H9 (cell line): ENCODE measurements around the gene RINL. TPM values are rescaled to one million over a fixed set of nuclear protein-coding genes. Genes with fewer than 3 reads are reported as not detected.

Experiments
- DNase-seq: peaks from one replicate; pipeline ENCODE4 v3.0.0-alpha.2; 2017
- H2AFZ ChIP-seq: one replicate; pipeline ENCODE4 v1.6.1; 2013; ENCODE audit warnings: mild to moderate bottlenecking, low read length, control low read depth, moderate library complexity
- H2AK5ac ChIP-seq: 2 replicates; pipeline ENCODE4 v1.6.1; 2013; ENCODE audit warnings: low read length, control low read depth, mixed read lengths; ENCODE audit not compliant: insufficient read length
- H2BK120ac ChIP-seq: one replicate; pipeline ENCODE4 v1.6.1; 2013; ENCODE audit warnings: low read depth, mild to moderate bottlenecking, low read length, control low read depth, inconsistent platforms; ENCODE audit not compliant: poor library complexity, severe bottlenecking
- H2BK12ac ChIP-seq: 2 replicates; pipeline ENCODE4 v1.6.1; 2013; ENCODE audit warnings: low read length, control low read depth, mixed read lengths, low read depth; ENCODE audit not compliant: insufficient read length
- H2BK15ac ChIP-seq: 2 replicates; pipeline ENCODE4 v1.6.1; 2013; ENCODE audit warnings: low read depth, low read length, control low read depth
- H2BK20ac ChIP-seq: one replicate; pipeline ENCODE4 v1.6.1; 2013; ENCODE audit warnings: low read depth, mild to moderate bottlenecking, low read length, control low read depth, inconsistent platforms; ENCODE audit not compliant: poor library complexity, severe bottlenecking
- H2BK5ac ChIP-seq: 2 replicates; pipeline ENCODE4 v1.6.1; 2013; ENCODE audit warnings: low read length, control low read depth, mixed read lengths; ENCODE audit not compliant: insufficient read length
- H3K14ac ChIP-seq: 2 replicates; pipeline ENCODE4 v1.6.1; 2013; ENCODE audit warnings: low read length, control low read depth; ENCODE audit not compliant: insufficient read depth
- H3K18ac ChIP-seq: 2 replicates; pipeline ENCODE4 v1.6.1; 2013; ENCODE audit warnings: low read depth, mild to moderate bottlenecking, mixed read lengths, low read length, control low read depth; ENCODE audit not compliant: insufficient read length
- H3K23ac ChIP-seq: 2 replicates; pipeline ENCODE4 v1.6.1; 2013; ENCODE audit warnings: low read length, control low read depth, mixed read lengths, low read depth; ENCODE audit not compliant: insufficient read length
- H3K23me2 ChIP-seq: 2 replicates; pipeline ENCODE4 v1.6.1; 2013; ENCODE audit warnings: low read depth, mild to moderate bottlenecking, mixed read lengths, low read length, control low read depth; ENCODE audit not compliant: insufficient read length, poor library complexity, severe bottlenecking
- H3K27ac ChIP-seq: 2 replicates; pipeline ENCODE4 v1.5.1; 2013; ENCODE audit warnings: low read length, control low read depth, mixed read lengths, low read depth; ENCODE audit not compliant: insufficient read length
- H3K27me3 ChIP-seq: 2 replicates; pipeline ENCODE4 v1.6.1; 2013; ENCODE audit warnings: low read length, control low read depth, inconsistent platforms; ENCODE audit not compliant: insufficient read depth
- H3K4ac ChIP-seq: 2 replicates; pipeline ENCODE4 v1.6.1; 2013; ENCODE audit warnings: low read depth, mild to moderate bottlenecking, control low read depth, inconsistent platforms, low read length, moderate library complexity
- H3K4me1 ChIP-seq: 2 replicates; pipeline ENCODE4 v1.6.1; 2013; ENCODE audit warnings: low read length, control low read depth, inconsistent platforms; ENCODE audit not compliant: insufficient read depth
- H3K4me2 ChIP-seq: 2 replicates; pipeline ENCODE4 v1.6.1; 2013; ENCODE audit warnings: low read length, control low read depth, mixed read lengths; ENCODE audit not compliant: insufficient read length, insufficient read depth
- H3K56ac ChIP-seq: 2 replicates; pipeline ENCODE4 v1.6.1; 2013; ENCODE audit warnings: low read depth, mild to moderate bottlenecking, mixed read lengths, low read length, control low read depth; ENCODE audit not compliant: insufficient read length
- H3K79me1 ChIP-seq: 2 replicates; pipeline ENCODE4 v1.6.1; 2013; ENCODE audit warnings: low read depth, mild to moderate bottlenecking, moderate library complexity, low read length, control low read depth, inconsistent platforms; ENCODE audit not compliant: insufficient read depth, poor library complexity, severe bottlenecking
- H3K79me2 ChIP-seq: 2 replicates; pipeline ENCODE4 v1.6.1; 2013; ENCODE audit warnings: low read length, control low read depth, inconsistent platforms; ENCODE audit not compliant: insufficient read depth
- H3K9ac ChIP-seq: 2 replicates; pipeline ENCODE4 v1.6.1; 2013; ENCODE audit warnings: low read length, control low read depth, mixed read lengths; ENCODE audit not compliant: insufficient read length; ENCODE audit errors: extremely low read depth
- H3K9me3 ChIP-seq: one replicate; pipeline ENCODE4 v1.6.1; 2013; ENCODE audit warnings: low read depth, low read length, inconsistent platforms; ENCODE audit not compliant: control insufficient read depth
- H3T11ph ChIP-seq: one replicate; pipeline ENCODE4 v1.6.1; 2013; ENCODE audit warnings: mild to moderate bottlenecking, low read length, control low read depth, inconsistent platforms
- H4K20me1 ChIP-seq: one replicate; pipeline ENCODE4 v1.6.1; 2013; ENCODE audit not compliant: control insufficient read depth, insufficient read length, insufficient read depth
- H4K5ac ChIP-seq: 2 replicates; pipeline ENCODE4 v1.6.1; 2013; ENCODE audit warnings: low read depth, mild to moderate bottlenecking, mixed read lengths, low read length, control low read depth; ENCODE audit not compliant: insufficient read length
- H4K8ac ChIP-seq: replicated peaks from 2 replicates; pipeline ENCODE4 v1.6.1; 2013; ENCODE audit warnings: low read length, control low read depth, mixed read lengths, low read depth; ENCODE audit not compliant: insufficient read length
- H4K91ac ChIP-seq: 2 replicates; pipeline ENCODE4 v1.6.1; 2013; ENCODE audit warnings: low read depth, mild to moderate bottlenecking, moderate library complexity, mixed read lengths, low read length, control low read depth; ENCODE audit not compliant: insufficient read length
- H3K27ac Mint-ChIP-seq, 3 experiments: 2 replicates in 2 of 3; 3 replicates in 1 of 3; pipeline ENCODE4 v1.8.0; 2020 to 2021; ENCODE audit warnings: mixed read lengths in 3 of 3, mild to moderate bottlenecking in 1 of 3, moderate library complexity in 1 of 3
- H3K27me3 Mint-ChIP-seq: 2 replicates; pipeline ENCODE4 v1.8.0; 2021; ENCODE audit warnings: low read depth, mild to moderate bottlenecking, moderate library complexity, mixed read lengths
- H3K36me3 Mint-ChIP-seq, 3 experiments: 2 replicates in 2 of 3; 3 replicates in 1 of 3; pipeline ENCODE4 v1.8.0; 2020 to 2021; ENCODE audit warnings: low read depth in 3 of 3, mixed read lengths in 3 of 3; ENCODE audit not compliant: insufficient read depth in 1 of 3
- H3K4me1 Mint-ChIP-seq, 2 experiments: 2 replicates each; pipeline ENCODE4 v1.8.0; 2020; ENCODE audit warnings: mixed read lengths in 2 of 2
- H3K4me3 Mint-ChIP-seq, 2 experiments: 2 replicates in 1 of 2; 3 replicates in 1 of 2; pipeline ENCODE4 v1.8.0; 2020 to 2021; ENCODE audit warnings: mild to moderate bottlenecking in 2 of 2, mixed read lengths in 2 of 2, moderate library complexity in 1 of 2
- H3K9me3 Mint-ChIP-seq, 2 experiments: 2 replicates in 1 of 2; 3 replicates in 1 of 2; pipeline ENCODE4 v1.8.0; 2020; ENCODE audit warnings: mild to moderate bottlenecking in 2 of 2, mixed read lengths in 2 of 2, moderate library complexity in 1 of 2
- CTCF ChIP-seq: fragments of 200-600 bp; sonication (generic); conservative IDR thresholded peaks from 3 replicates; pipeline ENCODE4 v1.8.0; 2021; ENCODE audit warnings: antibody characterized with exemption, mild to moderate bottlenecking
- WGBS: extraction: QIAGEN DNeasy Blood & Tissue Kit; methylation state at CpG from one replicate; pipeline ENCODE4 v1.1.7; 2013; ENCODE audit warnings: missing lambda C conversion rate, low lambda C conversion rate, mixed read lengths; ENCODE audit not compliant: insufficient read length; ENCODE audit errors: extremely low coverage; 5-methylcytosine and 5-hydroxymethylcytosine counted together
- total RNA-seq: library from RNA; stranded (reverse); gene quantifications from 2 replicates; pipeline ENCODE4 v1.2.1, GENCODE V29; 2021

Gene RINL
- total RNA-seq, 1 experiment from 2014 or later: 6.4 TPM

- no peak overlapping the region for H3K4me2 ChIP-seq
- H3K4ac ChIP-seq: no peak overlapping the region
- H3K14ac ChIP-seq: no peak overlapping the region
- peaks cover 57 to 79% (median 63%) of the 10 kb centered on the region in 3 experiments for H3K36me3 Mint-ChIP-seq
- H3K4me1 Mint-ChIP-seq: peaks cover 2 to 4% of the 10 kb centered on the region in 2 experiments
- H3T11ph ChIP-seq: no peak overlapping the region
- H3K27ac ChIP-seq: no peak overlapping the region
- TF ChIP-seq CTCF: no peak
- peaks cover 2% of the 10 kb centered on the region; the same call in 1 of the 2 replicates for H3K4me1 ChIP-seq
- H2BK12ac ChIP-seq: no peak overlapping the region
- no peaks in the 10 kb centered on the region for H4K20me1 ChIP-seq
- no peak overlapping the region for H3K56ac ChIP-seq
- no peaks in the 10 kb centered on the region for H3K79me1 ChIP-seq
- no peaks in the 10 kb centered on the region for H3K9me3 ChIP-seq
- no peaks in the 10 kb centered on the region; a peak in 1 of 5 replicates for H3K9me3 Mint-ChIP-seq
- H3K27ac Mint-ChIP-seq: peak overlapping the region in 2 of 3 experiments; percentile 39 to 92; a peak in 3 of 7 replicates
- no peak overlapping the region for H3K18ac ChIP-seq
- no peaks in the 10 kb centered on the region for H3K23me2 ChIP-seq
- no peak overlapping the region for H3K4me3 Mint-ChIP-seq
- H4K91ac ChIP-seq: no peak overlapping the region
- no peak overlapping the region for H4K5ac ChIP-seq
- H2AK5ac ChIP-seq: no peak overlapping the region
- H2BK120ac ChIP-seq: no peak overlapping the region
- H2BK20ac ChIP-seq: no peak overlapping the region
- no peak overlapping the region for H3K9ac ChIP-seq
- H2BK15ac ChIP-seq: no peak overlapping the region
- H3K79me2 ChIP-seq: no peaks in the 10 kb centered on the region
- no peak for DNase-seq
- no peak overlapping the region for H4K8ac ChIP-seq
- H3K27me3 ChIP-seq: no peaks in the 10 kb centered on the region
- H3K23ac ChIP-seq: no peak overlapping the region
- WGBS: no CpG with 5 or more reads among the region's 6 CpGs
- no peak overlapping the region for H2BK5ac ChIP-seq
- H2AFZ ChIP-seq: no peak overlapping the region
- H3K27me3 Mint-ChIP-seq: no peaks in the 10 kb centered on the region
Measured at GRCh38 chr19:38836983-38837626, 41.0 kb downstream of the RINL start.
